ENCODE data around the gene RBPJ.

Gene RBPJ

DNA sequence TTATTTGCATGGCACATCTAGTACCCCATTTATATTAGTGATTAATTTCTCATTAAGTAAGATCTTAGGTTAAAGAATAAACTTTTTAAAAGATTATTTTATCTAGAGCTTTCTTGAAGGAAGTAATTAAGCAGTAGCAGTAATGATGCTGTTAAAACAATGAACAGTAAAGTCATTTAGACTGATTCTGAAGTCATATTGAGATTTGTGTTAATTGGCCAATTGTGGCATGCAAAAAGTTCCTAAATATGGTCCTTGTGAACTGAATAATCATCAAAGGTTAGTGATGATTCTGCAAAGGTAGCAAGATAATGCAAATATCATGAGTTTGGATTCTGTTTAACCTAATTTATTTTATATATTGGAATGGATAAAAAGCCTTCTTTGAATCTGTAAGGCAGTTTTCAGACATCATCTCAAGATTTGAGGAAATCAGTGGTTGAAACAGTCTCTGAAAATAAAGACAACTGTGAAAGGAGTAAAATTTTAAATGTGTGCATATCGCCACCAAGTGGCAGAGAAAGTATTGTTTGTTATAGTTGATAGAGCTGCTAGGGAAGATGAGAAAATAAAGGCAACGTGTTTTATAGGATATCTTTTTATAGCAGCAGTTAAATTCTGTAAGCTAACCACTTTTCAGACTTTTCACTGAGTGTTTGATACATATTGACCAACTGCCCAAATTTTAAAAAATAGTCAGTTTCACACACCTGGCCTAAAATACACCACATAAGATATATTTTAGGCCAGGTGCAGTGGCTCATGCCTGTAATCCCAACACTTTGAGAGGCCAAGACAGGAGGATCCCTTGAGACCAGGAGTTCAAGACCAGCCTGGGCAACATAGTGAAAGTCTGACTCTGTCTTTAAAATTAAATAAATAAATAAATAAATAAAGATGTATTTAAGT lies 89.8 kb downstream of the RBPJ start:
- no peak overlapping the region for H3K27ac ChIP-seq
- TF ChIP-seq, protein P1, sequence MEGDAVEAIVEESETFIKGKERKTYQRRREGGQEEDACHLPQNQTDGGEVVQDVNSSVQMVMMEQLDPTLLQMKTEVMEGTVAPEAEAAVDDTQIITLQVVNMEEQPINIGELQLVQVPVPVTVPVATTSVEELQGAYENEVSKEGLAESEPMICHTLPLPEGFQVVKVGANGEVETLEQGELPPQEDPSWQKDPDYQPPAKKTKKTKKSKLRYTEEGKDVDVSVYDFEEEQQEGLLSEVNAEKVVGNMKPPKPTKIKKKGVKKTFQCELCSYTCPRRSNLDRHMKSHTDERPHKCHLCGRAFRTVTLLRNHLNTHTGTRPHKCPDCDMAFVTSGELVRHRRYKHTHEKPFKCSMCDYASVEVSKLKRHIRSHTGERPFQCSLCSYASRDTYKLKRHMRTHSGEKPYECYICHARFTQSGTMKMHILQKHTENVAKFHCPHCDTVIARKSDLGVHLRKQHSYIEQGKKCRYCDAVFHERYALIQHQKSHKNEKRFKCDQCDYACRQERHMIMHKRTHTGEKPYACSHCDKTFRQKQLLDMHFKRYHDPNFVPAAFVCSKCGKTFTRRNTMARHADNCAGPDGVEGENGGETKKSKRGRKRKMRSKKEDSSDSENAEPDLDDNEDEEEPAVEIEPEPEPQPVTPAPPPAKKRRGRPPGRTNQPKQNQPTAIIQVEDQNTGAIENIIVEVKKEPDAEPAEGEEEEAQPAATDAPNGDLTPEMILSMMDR (conservative IDR thresholded peaks at IDR 0.05) = peak; percentile 76

DNA sequence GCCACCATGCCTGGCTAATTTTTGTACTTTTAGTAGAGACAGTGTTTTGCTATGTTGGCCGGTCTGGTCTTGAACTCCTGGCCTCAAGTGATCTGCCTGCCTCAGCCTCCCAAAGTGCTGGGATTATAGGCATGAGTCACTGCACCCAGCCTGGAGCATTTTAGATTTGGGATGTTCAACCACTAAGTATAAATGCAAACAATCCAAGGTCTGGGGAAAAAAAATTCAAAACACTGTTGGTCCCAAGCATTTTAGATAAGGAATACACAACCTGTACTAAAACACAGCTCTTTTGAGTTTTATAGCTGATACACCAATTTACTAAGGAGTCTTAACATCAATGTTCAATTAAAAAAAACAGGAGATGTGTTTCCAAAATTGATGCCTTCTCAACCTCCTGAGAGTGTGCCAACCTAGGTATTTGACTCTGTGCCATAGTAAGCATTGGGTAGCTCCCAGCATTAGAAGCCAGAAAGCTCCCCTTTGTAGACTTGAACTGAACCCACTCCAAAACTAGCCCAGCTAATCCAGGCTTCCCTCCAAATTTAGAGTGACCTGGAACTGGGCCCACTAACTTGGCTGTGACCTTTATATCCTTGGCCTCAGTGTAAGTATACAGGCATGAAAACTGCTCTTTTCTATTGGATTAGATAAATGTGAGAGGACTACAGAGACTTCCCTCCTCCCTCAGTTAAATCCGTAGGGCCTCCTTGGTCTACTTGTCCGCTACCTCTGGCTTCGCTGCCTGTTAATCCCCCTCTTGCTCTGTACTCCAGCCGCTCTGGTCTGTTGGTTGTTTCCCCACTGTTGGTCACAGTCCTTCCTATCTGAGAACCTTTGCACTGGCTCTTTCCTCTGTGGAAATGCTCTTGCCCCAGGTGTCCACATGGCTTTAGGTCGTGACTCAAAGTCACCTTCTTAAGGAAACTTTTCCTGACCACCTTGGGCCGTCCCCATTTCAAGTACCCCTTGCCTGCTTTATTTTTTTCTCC lies 91.9 kb downstream of the RBPJ start:
- H3K27ac ChIP-seq = peak overlapping the region; percentile 20; the same call in 1 of the 2 replicates
- TF ChIP-seq, protein P1 (conservative IDR thresholded peaks at IDR 0.05) = no peak

DNA sequence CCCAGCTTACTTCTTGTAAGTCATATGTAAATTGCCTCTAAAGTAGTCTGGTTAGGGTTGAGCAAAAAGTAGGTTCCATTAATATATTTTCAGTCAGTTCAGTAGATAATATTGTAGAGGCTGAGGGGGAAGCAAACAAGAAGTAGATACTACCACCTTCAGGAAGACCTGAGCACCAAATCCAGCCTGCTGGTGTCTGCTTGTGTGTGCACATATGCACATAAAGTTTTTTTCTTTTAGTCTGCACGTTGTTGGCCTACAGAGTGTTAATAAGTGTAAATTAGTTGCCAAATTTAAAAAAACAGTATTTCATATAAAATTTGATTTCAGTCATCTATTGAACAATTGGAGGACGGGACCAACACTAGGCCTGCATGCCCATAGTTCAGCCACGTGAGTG lies 92.8 kb downstream of the RBPJ start:
- TF ChIP-seq, protein P1 (conservative IDR thresholded peaks at IDR 0.05) = no peak
- H3K27ac ChIP-seq = no peak overlapping the region

DNA sequence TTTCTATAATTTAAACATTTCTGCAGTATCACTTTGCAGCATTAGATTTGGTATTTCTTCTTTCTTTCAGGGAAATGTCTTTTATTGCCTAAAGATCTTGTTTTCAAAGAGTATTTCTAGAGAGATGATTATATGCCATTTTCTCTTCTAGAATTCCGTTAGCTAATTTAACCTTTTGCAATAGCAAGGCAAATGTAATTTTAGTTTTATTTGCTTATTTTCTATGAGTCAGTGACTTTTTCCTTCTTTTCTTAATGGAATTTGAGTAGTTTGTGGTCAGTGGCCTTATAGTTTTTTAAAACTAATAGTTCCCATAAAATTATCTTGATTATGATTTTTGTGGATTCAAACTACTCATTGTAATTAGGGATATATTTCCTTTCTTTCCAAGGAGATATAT lies 97.3 kb downstream of the RBPJ start:
- no peak overlapping the region for H3K27ac ChIP-seq
- TF ChIP-seq, protein P1 (conservative IDR thresholded peaks at IDR 0.05) = no peak

DNA sequence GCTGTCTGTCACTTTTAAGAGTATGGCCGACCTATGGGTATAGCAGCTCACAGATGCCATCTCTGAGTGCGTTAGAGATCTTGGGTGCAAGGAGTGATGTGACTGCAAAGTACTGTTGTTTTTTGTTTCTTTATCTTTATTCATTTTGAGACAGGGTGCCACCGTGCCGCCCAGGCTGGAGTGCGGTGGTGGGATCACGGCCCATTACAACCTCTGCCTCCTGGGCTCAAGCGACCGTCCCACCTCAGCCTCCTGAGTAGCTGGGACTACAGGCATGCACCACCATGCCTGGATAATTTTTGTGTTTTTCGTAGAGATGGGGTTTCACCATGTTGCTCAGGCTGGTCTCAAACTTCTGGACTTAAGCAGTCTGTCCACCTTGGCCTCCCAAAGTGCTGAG lies 98.0 kb downstream of the RBPJ start:
- TF ChIP-seq, protein P1 (conservative IDR thresholded peaks at IDR 0.05) = no peak
- H3K27ac ChIP-seq = no peak overlapping the region

DNA sequence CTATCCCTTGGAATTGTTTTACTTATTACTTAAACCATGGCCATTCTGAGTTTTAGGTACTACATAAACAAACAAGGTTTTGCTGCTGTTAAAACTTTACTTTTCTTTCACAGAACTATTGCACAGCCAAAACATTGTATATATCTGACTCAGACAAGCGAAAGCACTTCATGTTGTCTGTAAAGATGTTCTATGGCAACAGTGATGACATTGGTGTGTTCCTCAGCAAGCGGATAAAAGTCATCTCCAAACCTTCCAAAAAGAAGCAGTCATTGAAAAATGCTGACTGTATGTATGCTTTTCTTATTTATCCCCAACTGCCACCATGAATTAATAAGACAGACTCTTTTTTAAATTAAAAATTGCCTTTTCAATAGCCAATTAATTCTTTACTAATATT lies 99.6 kb downstream of the RBPJ start:
- H3K27ac ChIP-seq = no peak overlapping the region
- TF ChIP-seq, protein P1 (conservative IDR thresholded peaks at IDR 0.05) = no peak

DNA sequence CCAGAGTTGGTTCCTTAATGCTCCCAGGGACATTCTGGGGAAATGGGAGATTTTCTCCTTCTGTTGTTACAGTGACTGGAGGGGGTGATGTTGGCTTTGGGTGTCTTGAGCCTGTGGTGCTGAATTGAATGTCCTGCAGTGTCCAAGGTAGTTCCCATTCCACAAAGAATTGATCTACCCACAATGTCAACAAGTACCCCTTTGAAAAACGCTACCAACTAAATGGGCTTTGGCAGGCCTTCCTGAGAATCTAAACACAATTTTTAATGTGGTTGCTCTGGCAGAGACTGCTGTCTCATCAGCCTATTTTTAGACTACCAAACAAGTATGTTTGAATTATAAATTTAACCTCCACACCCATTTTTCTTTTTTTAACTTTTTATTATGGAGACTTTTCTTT lies 100.1 kb downstream of the RBPJ start:
- no peak overlapping the region for H3K27ac ChIP-seq

More for the DNA sequence above, 100.1 kb downstream of the RBPJ start:
- TF ChIP-seq, protein P1 (conservative IDR thresholded peaks at IDR 0.05) = no peak
